Stimulated activated CD8-positive, alpha-beta memory T cell treated with anti-CD3 and anti-CD28 coated beads, Interleukin-2, amount 100 ng/mL, for 48 hours (primary cell): Measurements from ENCODE around the gene CIAO3.

ENCODE experiments used
- DNase-seq, 2 donors: peaks; one replicate each; pipeline ENCODE4 v3.0.0-alpha.2; 2020; ENCODE audit warnings: low read depth in 2 of 2

The CIAO3 gene

GRCh38 chr16:775236-775796 lies 34.5 kb upstream of the CIAO3 start:
- DNase-seq, result no peak

DNA sequence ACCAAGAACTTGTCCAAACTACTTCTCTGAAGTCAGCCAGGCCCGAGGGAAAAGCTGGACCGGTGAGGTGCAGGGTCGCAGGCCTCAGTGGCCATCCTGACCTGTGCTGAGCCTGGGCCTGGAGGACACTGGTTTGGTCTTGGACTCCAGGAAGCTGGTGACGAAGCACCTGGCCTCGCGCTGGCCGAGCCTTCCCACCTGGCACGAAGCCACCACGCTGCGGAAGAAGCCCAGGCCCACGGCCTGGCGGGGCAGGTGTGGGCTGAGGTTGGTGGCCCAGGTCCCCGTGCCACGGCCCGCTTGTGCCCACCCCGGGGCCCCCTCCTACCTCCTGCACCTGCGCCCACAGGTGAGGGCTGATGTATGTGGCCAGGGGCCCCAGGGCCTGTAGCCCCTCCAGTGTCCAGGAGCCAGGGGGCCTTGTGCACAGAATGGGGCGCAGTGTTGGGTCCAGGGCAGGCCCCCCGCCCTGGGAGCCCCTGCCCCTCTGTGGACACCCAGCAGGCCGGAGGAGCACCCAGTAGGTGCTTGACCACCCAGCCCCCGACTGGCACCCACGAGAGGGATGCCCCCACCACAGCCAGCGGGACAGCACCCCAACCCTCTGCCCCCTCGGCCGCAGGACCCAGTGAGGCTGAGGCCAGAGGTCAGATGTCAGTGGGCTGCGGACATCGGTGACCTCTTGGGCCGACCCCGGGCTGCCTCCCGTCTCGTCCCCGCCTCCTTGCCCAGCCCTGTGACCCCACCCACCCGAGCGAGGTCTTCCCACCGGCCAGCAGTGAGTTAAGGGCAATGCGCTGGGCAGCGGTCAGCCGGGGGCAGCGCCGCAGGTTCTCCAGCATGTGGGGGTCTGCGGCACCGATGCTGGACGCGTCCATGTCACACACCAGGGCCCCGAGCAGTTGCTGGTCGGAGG lies 33.5 kb upstream of the CIAO3 start:
- no peak for DNase-seq

- DNase-seq, result no peak
Observed at GRCh38 chr16:772959-773358, 32.2 kb upstream of the CIAO3 start.

DNA sequence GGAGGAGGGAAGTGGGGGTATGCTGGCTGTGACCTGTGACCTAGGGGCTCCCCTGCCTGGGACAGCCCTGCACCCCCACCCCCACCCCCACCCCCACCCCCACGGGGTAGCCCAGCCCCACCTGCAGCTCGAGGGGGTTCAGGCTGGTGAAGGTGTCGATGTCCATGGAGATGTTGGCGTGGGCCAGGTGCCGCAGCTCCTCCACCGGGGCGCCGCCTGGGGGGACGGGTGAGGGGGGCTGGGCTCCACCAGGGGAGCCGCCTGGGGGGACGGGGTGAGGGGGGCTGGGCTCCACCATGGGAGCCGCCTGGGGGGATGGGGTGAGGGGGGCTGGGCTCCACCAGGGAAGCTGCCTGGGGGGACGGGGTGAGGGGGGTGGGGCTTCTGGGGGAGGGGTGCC lies 29.6 kb upstream of the CIAO3 start:
- no peak for DNase-seq

DNA sequence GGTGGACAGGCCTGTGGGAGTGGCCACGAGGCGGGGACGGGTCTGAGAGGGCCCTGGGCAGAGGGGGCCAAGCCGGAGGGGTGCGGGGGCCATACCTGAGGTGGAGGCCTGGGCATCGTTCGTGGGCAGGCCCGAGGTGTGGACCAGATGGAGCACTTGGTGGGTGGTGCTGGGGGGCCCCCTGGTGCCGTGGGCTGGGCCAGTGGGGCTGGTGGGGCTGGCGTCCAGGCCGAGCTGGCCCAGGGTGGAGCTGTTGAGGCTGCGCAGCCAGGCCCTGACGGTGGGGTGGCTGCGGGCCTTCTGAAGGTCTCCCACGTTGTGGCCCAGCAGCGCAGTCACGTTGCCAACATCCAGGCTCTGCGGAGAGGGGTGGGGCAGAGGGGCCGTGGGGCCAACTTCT lies 29.1 kb upstream of the CIAO3 start:
- no peak for DNase-seq

DNA sequence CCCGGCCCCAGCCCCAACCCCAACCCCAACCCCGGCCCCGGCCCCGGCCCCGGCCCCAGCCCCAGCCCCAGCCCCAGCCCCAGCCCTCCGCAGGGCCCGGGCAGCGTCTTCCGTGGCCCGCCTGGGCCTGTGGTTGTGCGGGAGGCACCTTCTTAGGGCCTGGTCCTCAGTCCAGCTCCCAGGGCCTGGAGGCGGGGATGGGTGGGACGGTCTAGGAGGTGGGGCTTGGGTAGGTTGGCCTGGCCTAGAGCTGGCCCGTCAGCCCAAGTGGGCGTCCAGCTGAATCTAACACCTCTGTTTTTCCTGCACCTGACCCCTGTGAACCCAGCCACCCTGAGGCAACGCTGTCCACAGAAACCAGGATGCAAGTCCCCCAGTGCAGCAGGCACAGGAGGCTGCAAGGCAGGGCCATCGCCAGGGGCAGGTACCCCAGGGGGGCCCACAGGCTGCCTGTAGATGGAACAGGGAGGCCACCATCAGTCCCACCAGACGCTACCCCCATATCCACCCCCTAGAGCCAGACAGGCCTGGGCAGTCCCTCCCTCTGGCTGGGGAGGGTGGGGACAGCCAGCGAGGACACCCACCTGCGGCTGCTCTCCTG lies 28.5 kb upstream of the CIAO3 start:
- no peak for DNase-seq

DNA sequence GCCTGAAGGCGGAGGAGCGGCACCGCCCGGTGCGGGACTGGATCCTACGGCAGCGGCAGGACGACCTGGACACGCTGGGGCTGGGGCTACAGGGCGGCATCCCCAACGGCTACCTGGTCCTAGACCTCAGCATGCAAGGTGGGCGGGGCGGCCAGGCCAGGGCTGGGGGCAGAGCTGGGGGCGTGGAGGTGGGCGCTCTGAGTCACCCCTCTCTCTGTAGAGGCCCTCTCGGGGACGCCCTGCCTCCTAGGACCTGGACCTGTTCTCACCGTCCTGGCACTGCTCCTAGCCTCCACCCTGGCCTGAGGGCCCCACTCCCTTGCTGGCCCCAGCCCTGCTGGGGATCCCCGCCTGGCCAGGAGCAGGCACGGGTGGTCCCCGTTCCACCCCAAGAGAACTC lies 27.6 kb upstream of the CIAO3 start:
- no peak for DNase-seq

- no peak for DNase-seq
Observed at GRCh38 chr16:767743-768235, 27.0 kb upstream of the CIAO3 start.

- DNase-seq, result no peak
Observed at GRCh38 chr16:766820-767640, 26.2 kb upstream of the CIAO3 start.

DNA sequence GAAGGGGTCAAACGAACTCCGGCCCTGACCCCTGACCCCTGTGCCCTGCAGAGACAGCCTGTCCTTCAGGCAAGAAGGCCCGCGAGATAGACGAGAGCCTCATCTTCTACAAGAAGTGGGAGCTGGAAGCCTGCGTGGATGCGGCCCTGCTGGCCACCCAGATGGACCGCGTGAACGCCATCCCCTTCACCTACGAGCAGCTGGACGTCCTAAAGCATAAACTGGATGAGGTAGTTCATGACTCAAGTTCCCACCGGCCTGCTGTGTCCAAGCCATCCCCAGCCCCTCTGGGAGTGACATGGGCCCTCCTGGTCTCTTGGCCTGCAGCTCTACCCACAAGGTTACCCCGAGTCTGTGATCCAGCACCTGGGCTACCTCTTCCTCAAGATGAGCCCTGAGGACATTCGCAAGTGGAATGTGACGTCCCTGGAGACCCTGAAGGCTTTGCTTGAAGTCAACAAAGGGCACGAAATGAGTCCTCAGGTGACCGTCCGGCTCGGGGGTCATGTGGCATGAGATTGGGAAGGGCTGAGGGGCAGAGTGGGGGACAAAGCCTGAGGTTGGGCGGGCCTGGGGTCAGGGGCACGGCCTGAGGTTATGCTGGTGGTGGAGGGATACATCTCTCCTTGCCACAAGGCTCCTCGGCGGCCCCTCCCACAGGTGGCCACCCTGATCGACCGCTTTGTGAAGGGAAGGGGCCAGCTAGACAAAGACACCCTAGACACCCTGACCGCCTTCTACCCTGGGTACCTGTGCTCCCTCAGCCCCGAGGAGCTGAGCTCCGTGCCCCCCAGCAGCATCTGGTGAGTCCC lies 25.4 kb upstream of the CIAO3 start:
- no peak for DNase-seq

DNA sequence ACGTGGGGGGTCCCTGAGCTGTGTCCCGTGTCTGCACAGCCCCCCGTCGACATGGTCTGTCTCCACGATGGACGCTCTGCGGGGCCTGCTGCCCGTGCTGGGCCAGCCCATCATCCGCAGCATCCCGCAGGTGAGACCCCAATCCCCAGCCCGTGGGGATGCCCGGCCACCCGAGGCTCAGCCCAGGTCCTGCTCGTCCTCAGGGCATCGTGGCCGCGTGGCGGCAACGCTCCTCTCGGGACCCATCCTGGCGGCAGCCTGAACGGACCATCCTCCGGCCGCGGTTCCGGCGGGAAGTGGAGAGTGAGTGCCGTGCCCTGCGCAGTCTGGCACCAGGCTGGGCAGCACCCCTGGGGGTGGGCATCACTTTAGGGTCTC lies 24.7 kb upstream of the CIAO3 start:
- DNase-seq, result no peak

GRCh38 chr16:764848-765487 lies 24.2 kb upstream of the CIAO3 start:
- DNase-seq, result no peak

DNA sequence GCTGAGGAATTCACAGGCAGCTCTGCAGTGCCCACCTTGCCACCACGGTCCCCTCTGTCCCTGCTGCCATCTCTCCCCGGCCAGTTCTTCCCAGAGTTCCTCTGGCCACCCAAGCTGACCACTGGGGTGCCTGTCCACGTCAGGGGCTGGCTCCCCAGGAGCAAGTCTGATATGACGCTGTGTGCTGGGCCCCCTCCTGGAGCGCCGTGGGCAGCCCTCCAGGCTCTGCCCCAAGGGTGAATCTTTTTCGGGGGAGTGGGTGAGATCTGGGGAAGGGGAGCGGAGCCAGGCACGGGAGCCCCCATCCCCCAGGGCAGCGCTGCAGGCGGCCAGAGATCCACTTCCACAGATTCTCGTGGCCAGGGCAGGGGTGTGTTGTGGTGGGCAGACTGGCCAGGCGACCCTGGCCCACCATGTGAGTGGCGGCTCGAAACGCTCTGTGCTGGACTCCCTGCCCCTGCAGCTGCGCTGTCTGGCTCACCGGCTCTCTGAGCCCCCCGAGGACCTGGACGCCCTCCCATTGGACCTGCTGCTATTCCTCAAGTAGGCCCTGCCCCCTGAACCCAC lies 23.5 kb upstream of the CIAO3 start:
- no peak for DNase-seq

GRCh38 chr16:763369-764183 lies 22.8 kb upstream of the CIAO3 start:
- no peak for DNase-seq

DNA sequence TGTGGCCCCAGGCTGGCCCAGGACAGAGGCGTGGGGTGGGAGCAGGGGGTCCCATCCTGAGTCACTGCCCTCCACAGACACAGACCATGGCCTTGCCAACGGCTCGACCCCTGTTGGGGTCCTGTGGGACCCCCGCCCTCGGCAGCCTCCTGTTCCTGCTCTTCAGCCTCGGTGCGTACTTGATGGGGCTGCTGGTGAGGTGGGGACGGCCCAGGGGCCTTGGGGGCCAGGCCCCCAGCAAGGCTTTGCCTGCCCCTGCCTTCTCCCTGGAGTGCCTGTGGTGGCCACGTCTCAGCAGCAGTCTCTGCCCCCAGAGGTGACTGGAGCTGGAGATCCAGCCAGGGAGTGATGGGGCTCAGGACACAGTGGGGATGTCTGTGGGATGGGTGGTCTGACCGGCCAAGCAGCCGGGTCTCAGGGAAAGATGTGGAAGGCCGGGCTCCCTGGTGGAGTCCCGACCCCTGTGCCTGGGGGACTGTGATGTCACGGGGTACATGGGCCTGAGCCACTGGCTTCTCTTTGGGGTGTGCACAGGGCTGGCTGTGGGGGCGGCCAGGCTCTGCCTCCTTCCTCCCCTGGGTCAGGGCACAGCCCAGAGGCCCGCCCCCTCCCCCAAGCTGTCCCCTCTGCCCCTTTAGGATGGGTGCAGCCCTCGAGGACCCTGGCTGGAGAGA lies 21.9 kb upstream of the CIAO3 start:
- no peak for DNase-seq

GRCh38 chr16:761625-762513 lies 21.1 kb upstream of the CIAO3 start:
- no peak for DNase-seq

DNA sequence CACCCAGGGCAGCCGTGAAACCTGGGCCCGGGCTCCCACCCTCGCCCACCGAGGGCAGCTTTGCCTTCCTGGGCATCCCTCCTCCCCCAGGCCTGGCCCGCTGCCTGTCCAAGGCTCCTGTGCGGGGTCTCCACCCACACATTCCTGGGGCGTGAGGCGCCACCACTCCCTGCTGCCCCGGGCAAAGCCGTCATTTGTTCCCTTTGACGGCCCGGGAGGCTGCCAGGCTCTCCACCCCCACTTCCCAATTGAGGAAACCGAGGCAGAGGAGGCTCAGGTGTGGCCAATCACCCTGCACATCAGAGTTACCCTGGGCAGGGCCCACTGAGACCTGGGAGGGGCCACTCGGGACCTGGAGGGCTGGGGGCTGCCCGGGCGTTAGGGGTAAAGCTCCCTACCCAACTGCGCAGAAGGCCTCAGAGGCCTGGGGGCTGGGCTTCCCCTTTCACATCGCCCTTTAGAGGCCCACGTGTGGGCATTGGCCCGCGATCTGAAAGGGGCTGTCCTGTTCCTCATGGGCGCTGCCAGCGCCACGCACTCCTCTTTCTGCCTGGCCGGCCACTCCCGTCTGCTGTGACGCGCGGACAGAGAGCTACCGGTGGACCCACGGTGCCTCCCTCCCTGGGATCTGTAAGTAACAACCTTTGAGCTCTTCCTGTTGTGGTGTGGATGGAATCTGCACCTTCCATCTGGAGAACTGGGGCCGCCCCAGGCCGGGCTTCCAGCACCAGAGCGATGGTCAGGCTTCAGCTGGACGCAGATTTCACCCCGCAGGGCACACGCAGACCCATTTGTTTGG lies 19.9 kb upstream of the CIAO3 start, which contains the start of gene MSLN:
Gene MSLN, plus strand, starts transcription at position 190 of the 799 bp plus-strand sequence. CDS start 1,947 bp downstream, outside the sequence.
- DNase-seq, result no peak
